Stomach (tissue), 4 donors: ENCODE data around the gene CCBE1.

Experiments used
- POLR2A ChIP-seq, 4 donors: fragments of 450-650 bp; IDR thresholded peaks; one replicate each; pipeline ENCODE4 v1.6.1; 2016; ENCODE audit warnings: antibody characterized with exemption in 4 of 4, control low read depth in 2 of 4, mild to moderate bottlenecking in 1 of 4, moderate library complexity in 1 of 4
- POLR2AphosphoS5 ChIP-seq, 3 donors: sonication (generic); formaldehyde crosslinking; IDR thresholded peaks; one replicate each; pipeline ENCODE4 v1.6.1; 2016; ENCODE audit warnings: antibody characterized with exemption in 3 of 3
- TF ChIP-seq, protein P1 (sequence below), 7 experiments: fragments of 450-650 bp in 4 of 7; fragments of 200-600 bp in 3 of 7; sonication (generic) in 3 of 7; IDR thresholded peaks; one replicate each; pipeline ENCODE4 v1.5.1; 2016 to 2019; ENCODE audit warnings: antibody characterized with exemption in 7 of 7, control low read depth in 2 of 7, mild to moderate bottlenecking in 1 of 7

- TF ChIP-seq, protein P1, sequence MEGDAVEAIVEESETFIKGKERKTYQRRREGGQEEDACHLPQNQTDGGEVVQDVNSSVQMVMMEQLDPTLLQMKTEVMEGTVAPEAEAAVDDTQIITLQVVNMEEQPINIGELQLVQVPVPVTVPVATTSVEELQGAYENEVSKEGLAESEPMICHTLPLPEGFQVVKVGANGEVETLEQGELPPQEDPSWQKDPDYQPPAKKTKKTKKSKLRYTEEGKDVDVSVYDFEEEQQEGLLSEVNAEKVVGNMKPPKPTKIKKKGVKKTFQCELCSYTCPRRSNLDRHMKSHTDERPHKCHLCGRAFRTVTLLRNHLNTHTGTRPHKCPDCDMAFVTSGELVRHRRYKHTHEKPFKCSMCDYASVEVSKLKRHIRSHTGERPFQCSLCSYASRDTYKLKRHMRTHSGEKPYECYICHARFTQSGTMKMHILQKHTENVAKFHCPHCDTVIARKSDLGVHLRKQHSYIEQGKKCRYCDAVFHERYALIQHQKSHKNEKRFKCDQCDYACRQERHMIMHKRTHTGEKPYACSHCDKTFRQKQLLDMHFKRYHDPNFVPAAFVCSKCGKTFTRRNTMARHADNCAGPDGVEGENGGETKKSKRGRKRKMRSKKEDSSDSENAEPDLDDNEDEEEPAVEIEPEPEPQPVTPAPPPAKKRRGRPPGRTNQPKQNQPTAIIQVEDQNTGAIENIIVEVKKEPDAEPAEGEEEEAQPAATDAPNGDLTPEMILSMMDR (IDR thresholded peaks at IDR 0.05): no peak
- TF ChIP-seq POLR2A (IDR thresholded peaks at IDR 0.05): no peak
- no peak for TF ChIP-seq POLR2AphosphoS5 (IDR thresholded peaks at IDR 0.05)
Measured at GRCh38 chr18:59565957-59566356, 131.3 kb downstream of the CCBE1 start.
